Left lung (tissue), 10 donors: ENCODE results near the gene FGF12. TPM values are rescaled to one million over a fixed set of nuclear protein-coding genes. Genes with fewer than 3 reads are reported as not detected.

Experiments
- ATAC-seq: fragments of 200-7000 bp; cut with Tn5 transposase; one replicate; pipeline ENCODE4 v1.9.1; 2020; ENCODE audit warnings: moderate library complexity
- DNase-seq, 4 donors: peaks; one replicate each; pipeline ENCODE4 v3.0.0-alpha.2; 2013 to 2020
- H3K27ac ChIP-seq, 2 donors: fragments of 200-600 bp; sonication (generic) in 1 of 2; one replicate each; pipeline versions ENCODE4 v1.5.0 to v1.8.0; 2020 to 2021
- H3K27me3 ChIP-seq, 2 donors: fragments of 200-600 bp; sonication (generic) in 1 of 2; one replicate each; pipeline versions ENCODE4 v1.5.0 to v1.8.0; 2020 to 2021
- H3K36me3 ChIP-seq, 2 donors: fragments of 200-600 bp; sonication (generic) in 1 of 2; one replicate each; pipeline versions ENCODE4 v1.5.0 to v1.8.0; 2020 to 2021
- H3K4me1 ChIP-seq, 2 donors: fragments of 200-600 bp; one replicate each; pipeline ENCODE4 v1.8.0; 2021
- H3K4me3 ChIP-seq, 2 donors: fragments of 200-600 bp; sonication (generic) in 1 of 2; one replicate each; pipeline versions ENCODE4 v1.5.0 to v1.8.0; 2020 to 2021; ENCODE audit warnings: mild to moderate bottlenecking in 1 of 2
- H3K9me3 ChIP-seq, 2 donors: fragments of 200-600 bp; sonication (generic) in 1 of 2; one replicate each; pipeline versions ENCODE4 v1.5.0 to v1.8.0; 2020 to 2021
- CTCF ChIP-seq, 2 donors: fragments of 200-600 bp; sonication (generic) in 1 of 2; IDR thresholded peaks; one replicate each; pipeline versions ENCODE4 v1.5.0 to v1.8.0; 2021; ENCODE audit warnings: antibody characterized with exemption in 2 of 2
- intact Hi-C, 2 donors: fragments of 100-400 bp; cut with DNase I; formaldehyde crosslinking; loops; one replicate each; pipeline versions ENCODE4 v1.11.2 to v1.14.2; 2022
- polyA plus RNA-seq, 6 donors: library from polyadenylated mRNA; unstranded; fragments of 120-200 nt; gene quantifications; one replicate each; pipeline ENCODE4 v1.2.1, GENCODE V29; 2013; ENCODE audit not compliant: insufficient read length in 6 of 6
- total RNA-seq, 2 donors: library from RNA; stranded (reverse); fragmentation: NEBNext Ultra II Directional; extraction: Animal tissue kit (Norgen Biotek cat#: 25700); gene quantifications; one replicate each; pipeline ENCODE4 v1.2.1, GENCODE V29; 2021
- donor health status: DM: no; HTN: yes; CAD: no.
- donor health status: DM: no; HTN: no; CAD: no.

FGF12 gene
- total and polyA plus RNA-seq, 8 donors, result 1.0 to 10.2 (median 4.7) TPM

GRCh38 chr3:192219926-192220325 is 507.4 kb downstream of the FGF12 start:
- no peaks in the 10 kb centered on the region for H3K27me3 ChIP-seq
- DNase-seq (no peak), ATAC-seq (no peak)
- H3K4me1 ChIP-seq, result no peaks in the 10 kb centered on the region
- H3K4me3 ChIP-seq, result no peak overlapping the region
- H3K36me3 ChIP-seq, result no peaks in the 10 kb centered on the region
- H3K27ac ChIP-seq, result no peak overlapping the region
- no peaks in the 10 kb centered on the region for H3K9me3 ChIP-seq
- no peak for TF ChIP-seq CTCF (IDR thresholded peaks at IDR 0.05)
- intact Hi-C loops, result no loop called here

- no peaks in the 10 kb centered on the region for H3K36me3 ChIP-seq
- intact Hi-C loops, result no loop called here
- no peak overlapping the region for H3K27ac ChIP-seq
- no peak for ATAC-seq
- no peak for DNase-seq
- no peaks in the 10 kb centered on the region for H3K4me1 ChIP-seq
- no peak overlapping the region for H3K4me3 ChIP-seq
- TF ChIP-seq CTCF (IDR thresholded peaks at IDR 0.05), result no peak
- H3K9me3 ChIP-seq, result no peaks in the 10 kb centered on the region
- no peaks in the 10 kb centered on the region for H3K27me3 ChIP-seq
Observed at GRCh38 chr3:192216067-192216466, 511.3 kb downstream of the FGF12 start.

GRCh38 chr3:192212979-192213378 is 514.4 kb downstream of the FGF12 start:
- no peak overlapping the region for H3K27ac ChIP-seq
- intact Hi-C loops, result no loop called here
- H3K9me3 ChIP-seq, result no peaks in the 10 kb centered on the region
- no peak for TF ChIP-seq CTCF (IDR thresholded peaks at IDR 0.05)
- ATAC-seq (no peak), DNase-seq (peak in 1 of 4 donors; percentile 26)
- H3K36me3 ChIP-seq, result no peaks in the 10 kb centered on the region
- H3K27me3 ChIP-seq, result no peaks in the 10 kb centered on the region
- no peak overlapping the region for H3K4me3 ChIP-seq
- no peaks in the 10 kb centered on the region for H3K4me1 ChIP-seq

GRCh38 chr3:192212335-192212734 is 515.0 kb downstream of the FGF12 start:
- no peak for DNase-seq
- H3K9me3 ChIP-seq, result no peaks in the 10 kb centered on the region
- TF ChIP-seq CTCF (IDR thresholded peaks at IDR 0.05), result no peak
- H3K36me3 ChIP-seq, result no peaks in the 10 kb centered on the region
- H3K27me3 ChIP-seq, result no peaks in the 10 kb centered on the region
- H3K4me3 ChIP-seq, result no peak overlapping the region
- ATAC-seq, result no peak
- intact Hi-C loops, result no loop called here
- no peak overlapping the region for H3K27ac ChIP-seq
- no peaks in the 10 kb centered on the region for H3K4me1 ChIP-seq

GRCh38 chr3:192207651-192208050 is 519.7 kb downstream of the FGF12 start:
- H3K27me3 ChIP-seq, result no peaks in the 10 kb centered on the region
- no peaks in the 10 kb centered on the region for H3K4me1 ChIP-seq
- no peak overlapping the region for H3K27ac ChIP-seq
- ATAC-seq, result peak; percentile 80
- no peak overlapping the region for H3K4me3 ChIP-seq
- intact Hi-C loops, result no loop called here
- no peak for TF ChIP-seq CTCF (IDR thresholded peaks at IDR 0.05)
- peak in 2 of 4 donors; percentile 9 to 41 for DNase-seq
- H3K36me3 ChIP-seq, result no peaks in the 10 kb centered on the region
- H3K9me3 ChIP-seq, result no peaks in the 10 kb centered on the region
